Stimulated activated CD8-positive, alpha-beta memory T cell treated with anti-CD3 and anti-CD28 coated beads, Interleukin-12 subunit alpha, Interleukin-12 subunit beta, amount 100 ng/mL, for 24 hours (primary cell): ENCODE data around the gene PITPNM3.
"Not testable (repeated sequence)": the region's sequence is repeated elsewhere in the genome, so short reads cannot be mapped to it uniquely, and the experiment has no call there.

ENCODE experiments used
- DNase-seq: peaks from one replicate; pipeline ENCODE4 v3.0.0-alpha.2; 2020; ENCODE audit errors: extremely low read depth

PITPNM3 gene

DNA sequence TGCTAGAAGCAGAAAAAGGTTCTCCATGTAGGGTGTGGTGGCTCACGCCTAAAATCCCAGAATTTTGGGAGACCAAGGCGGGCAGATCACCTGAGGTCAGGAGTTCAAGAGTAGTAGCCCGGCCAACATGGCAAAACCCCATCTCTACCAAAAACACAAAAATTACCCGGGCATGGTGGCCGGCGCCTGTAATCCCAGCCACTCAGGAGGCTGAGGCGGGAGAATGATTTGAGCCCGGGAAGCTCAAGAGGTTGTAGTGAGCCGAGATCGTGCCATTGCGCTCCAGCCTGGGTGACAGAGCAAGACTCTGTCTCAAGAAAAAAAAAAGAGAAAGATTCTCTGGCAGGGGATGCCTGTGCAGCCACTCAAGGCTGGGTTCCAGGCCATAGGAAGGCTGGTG is 54.2 kb downstream of the PITPNM3 start:
- no peak for DNase-seq

DNA sequence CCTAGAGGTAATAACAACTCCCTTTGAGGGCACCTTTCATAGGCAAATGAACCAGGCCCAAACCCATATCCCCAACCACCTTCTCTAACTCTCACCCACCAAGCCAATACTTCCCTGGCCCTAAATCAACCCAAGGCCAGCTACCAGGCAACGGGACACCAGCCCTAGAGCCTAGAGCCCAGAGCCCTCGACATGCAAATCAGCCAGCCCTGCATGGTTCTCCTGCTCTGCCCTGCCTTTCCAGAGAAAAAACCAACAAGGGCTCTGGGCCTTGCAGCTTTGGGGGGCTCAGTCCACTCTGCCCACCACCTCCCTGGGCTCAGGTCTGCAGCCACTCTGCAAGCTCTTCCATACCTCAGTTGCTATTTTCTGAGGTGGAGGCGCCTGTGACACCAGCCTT is 55.0 kb downstream of the PITPNM3 start:
- no peak for DNase-seq

DNA sequence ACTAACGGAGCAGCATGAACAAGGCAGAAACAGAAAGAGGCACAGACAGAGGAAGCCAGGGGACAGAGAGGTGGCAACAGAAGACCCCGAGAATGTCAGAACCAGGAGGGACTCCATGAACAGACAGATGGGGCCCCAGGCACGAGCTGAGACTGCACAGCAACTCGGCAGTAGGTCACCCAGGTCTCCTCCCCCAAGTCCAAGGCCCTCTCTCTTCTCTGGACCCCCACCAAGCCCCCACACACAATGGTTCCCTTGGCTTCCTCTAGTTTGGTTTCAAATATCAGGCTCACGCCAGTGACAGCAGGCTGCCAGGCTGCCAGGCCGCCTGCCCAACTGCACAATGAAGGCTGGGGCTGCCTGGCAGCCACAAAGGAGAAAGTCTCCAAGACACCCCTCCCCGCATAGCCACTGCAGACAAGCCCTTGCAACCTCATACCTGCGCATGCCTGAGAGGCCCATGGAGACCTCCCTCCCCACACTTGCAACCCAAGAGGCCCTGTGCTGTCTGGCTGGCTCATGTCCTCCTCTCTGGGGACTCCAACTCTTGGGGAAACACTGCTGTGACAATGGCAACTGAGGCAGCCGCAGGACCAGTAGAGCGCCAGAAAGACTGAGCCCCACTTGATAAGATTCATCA is 57.3 kb downstream of the PITPNM3 start:
- no peak for DNase-seq

DNA sequence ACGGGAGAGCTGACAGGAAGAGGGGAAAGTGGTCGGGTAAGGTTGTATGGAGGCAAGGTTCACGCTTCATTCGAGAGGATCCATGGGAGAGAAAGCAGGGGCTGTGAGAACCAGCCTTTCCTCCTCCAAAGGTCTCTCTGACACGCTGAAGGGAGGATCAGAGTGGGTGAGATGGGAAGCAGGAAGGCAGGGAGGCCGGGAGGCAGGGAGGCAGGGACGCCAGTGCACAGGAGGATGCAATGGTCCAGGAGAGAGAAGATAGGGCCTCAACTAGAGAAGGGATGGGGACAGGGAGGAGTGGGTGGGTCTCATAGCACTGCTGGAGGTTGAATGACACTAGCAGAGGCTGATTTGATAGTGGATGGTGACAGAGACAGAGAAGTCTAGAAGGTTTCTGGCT is 58.0 kb downstream of the PITPNM3 start:
- DNase-seq: no peak

DNA sequence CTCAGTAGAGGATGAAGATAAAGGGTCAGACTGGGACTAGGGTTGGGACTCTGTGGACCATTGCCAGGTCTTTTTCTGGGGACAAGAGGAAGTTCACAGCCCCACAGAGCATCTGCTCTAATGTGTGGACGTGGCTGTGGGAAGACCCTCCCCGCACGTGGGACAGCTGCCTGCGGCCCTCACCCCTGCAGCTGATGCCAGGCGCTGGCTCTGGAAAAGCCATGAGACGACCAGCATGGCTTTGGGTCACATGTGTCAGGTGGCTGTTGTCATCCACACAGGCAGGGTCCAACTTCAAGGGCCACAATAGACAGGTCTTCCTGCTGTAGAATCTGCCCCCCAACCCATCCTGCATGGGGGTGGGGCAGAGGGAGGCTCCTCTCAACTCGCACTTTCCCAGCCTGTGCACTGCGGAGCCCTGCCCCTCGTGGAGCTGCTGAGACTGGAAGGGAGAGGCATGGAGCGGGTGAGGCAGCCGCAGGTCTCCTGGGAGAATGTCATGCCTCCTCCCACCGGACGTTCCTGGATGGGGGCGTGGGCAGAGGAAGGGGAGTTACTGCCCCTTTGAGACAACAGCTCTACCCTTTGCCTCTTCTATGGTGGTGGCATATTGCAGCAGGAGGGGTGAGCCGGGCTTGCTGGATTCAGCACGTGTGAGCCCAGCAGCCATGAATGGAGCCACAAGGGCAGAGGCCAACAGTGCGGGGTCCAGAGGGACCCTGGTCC is 58.7 kb downstream of the PITPNM3 start:
- DNase-seq: no peak

DNA sequence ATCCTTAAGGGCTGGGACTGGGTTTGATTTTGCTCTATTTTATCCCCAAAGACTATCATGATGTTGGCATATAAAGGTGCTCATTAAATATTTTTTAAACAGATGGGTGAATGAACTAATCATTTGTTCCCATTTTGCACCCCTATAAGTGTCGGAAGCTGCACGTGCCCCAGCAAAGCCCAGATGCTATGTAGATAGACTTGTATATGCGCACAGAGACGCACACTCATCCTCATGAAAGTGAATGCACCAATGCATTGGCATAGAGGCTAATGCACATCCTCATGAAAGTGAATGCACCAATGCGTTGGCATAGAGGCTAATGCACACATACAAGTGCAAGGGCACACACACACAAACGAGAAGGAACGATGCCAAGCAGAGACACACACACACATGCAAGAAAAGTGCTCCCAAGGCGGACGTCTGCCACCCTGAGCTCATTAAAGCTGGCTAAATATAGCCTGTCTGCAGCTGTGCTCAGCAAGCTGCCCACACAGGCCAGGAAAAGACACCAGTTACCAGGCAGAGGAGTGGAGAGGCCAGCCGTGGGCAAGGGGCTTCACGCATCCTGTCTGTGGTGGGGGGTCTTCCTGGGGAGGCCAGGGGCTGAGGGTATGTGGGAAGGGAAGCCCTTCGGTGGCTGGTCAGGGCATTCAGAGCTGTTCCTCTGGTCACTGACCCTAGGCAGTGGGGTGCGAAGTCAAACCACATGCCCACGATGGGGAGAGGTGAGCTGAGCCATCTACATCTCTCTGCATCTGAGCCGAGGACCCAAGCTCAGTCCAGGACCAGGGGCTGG is 59.5 kb downstream of the PITPNM3 start:
- no peak for DNase-seq

DNA sequence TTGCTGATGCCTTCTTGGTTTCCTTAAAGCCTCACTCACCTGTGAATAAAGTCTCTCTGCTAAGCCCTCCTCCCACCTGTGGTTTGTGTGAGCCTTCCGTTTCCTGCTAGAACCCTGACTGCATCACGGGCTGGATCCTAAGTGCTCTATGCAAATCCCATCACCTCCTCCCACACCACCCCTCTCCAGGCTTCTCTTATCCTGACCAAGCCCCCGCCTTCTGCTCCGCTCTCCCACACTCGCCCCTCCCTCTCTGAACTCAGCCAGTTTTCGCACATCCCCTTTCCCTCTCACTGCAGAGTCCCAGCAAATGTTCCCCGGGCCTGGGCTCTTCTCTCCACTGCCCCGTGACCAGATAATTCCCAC is 60.3 kb downstream of the PITPNM3 start:
- no peak for DNase-seq

DNA sequence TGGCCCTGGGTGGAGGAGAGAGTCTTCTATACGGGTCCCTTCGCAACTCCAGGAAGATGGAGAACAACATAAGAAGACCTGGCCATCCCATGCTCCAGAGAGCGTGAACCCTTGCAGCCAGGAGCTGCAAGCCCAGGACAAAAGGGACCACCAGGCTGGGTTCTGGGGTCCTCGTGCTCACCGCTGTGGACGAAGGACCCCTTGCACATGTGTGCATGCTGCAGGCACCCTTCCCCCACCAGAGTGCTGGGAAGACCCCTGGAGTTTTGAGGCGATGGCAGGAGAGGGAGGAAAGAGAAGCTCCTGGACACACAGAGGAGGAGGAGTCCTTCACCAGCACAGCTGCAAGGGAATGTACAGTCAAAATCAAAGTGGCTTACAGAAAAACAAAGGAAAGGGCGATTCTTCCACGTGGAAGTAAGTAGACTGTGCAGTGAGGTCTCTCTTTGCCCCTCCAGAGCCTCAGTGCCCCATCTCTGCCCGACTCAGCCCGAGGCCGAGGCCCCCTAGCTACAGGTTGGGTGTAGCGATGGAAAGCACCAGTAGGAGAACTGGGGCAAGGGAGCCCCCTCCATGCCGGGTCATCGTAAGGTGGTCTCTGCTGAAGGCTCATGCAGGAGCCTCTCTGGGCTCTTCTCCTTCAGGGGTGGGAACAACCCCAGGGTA is 60.8 kb downstream of the PITPNM3 start:
- DNase-seq: no peak

DNA sequence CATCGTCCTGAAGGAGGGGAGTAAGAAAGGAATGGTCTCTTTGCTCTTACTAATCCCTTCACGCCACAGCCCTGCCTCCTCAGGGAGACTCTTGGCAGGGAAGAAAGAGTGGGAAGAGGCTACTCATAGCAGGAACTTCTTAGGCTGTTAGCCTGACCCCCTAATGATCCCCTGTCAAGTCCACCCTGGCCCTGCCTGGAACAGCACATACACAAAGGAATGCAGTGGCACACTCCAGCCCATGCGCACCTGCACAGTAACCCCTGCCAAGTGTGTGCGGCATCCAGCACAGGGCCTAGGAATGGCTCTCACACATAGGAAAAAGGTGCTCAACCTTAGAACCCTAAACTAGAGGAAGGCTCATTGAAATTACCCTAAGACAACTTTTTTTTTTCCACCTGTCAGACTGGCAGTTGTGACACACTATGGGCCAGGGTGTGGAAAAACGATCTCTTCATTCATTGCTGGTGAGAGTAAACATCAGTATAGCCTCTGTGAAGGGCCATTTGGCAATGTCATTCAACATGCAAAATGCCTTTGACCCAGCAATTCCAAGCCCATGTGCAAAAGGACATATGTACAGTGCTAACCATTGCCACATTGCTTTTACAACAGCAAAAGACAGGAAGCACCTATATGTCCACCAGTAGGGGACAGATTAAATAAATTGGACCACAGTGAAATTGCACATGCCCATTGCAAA is 62.0 kb downstream of the PITPNM3 start:
- no peak for DNase-seq

DNA sequence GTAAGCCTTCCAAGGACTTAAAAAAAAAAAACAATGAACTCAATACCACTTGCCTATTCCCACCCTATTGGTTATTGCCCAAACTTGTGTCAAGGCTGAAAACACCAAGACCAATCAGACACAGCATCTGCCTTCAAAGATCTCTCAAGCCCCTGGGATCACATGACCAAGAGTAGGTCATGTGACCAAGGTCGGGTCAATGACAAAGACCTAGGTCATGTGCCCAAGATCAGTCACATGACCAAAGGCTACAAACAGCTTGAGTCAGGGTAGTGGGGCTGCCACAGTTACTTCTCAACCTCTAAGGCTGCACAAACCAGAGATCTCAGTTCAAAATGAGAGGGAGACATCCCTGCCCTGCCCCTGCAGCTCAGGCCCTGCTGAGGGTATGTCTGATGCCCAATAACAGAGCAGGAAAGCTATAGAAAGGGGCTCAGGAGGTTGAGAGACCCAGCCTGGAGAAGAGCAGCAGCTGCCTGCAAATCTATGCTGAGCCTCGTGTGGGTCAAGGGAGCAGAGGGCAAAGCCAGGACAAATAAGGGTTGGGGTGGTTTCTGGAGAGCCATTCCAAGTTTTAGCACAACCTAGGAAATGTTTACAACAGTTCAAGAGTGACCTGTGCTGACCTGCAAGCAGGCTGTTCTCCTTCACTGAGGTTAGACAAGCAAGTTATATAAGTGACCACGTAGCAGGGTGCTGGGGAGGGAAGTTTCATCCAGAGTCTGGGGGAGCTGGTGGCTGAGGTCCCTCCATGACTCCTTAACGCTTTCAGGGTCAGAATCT is 63.3 kb downstream of the PITPNM3 start:
- no peak for DNase-seq

DNA sequence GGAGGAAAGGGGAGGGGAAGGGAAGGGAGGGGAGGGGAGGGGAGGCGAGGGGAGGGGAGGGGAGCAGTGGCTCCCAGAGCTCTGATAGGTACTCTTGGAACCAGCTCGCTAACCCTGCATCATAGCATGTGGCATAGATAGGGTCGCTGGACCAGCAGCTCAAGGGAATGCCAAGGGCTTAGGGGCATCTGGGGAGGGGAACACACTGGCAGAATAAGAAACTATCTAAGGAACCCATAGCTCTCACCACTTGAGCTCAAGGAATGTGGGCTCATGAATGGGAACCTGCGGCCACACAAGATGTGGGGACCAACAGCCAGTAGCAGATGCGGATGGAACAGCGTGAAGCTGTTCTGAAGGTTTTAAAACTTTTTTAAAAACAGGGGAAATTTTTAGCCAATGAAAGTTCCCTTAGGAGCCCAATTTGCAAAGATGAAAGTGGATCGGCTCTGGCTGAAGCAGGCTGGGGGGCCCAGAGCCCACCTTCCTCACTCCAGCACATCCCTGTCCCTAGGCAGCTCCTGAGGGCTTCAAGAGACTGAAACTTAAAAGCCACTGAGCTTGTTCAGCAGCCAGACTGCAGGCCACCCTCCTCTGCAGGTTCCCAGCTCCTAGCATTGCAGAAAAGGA is 65.2 kb downstream of the PITPNM3 start:
- DNase-seq: no peak

DNA sequence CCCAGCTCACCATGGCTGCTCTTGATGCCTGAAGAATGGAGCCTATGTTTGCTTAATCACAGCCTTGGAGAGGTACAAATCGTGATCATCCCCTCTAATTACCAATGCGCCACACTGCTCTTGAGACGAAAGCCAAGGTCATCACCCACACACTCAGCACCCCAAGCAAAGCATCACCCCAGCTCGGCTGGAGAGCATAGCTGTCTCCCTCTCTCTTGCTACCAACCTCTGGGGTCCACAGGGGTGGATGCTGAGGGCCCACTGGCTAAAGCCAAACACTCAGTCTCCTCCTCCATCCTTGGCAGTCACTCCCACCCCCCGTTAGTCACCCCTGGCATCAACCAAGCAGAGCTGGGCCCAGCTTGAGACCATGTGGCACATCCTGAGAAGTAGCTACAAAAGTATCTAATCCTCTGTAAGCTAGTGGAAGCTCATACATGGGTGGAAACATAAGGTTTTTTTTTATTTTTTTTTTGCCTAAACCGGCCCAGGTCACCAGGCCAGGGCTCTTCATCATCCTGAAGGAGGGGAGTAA is 67.3 kb downstream of the PITPNM3 start:
- DNase-seq: no peak

DNA sequence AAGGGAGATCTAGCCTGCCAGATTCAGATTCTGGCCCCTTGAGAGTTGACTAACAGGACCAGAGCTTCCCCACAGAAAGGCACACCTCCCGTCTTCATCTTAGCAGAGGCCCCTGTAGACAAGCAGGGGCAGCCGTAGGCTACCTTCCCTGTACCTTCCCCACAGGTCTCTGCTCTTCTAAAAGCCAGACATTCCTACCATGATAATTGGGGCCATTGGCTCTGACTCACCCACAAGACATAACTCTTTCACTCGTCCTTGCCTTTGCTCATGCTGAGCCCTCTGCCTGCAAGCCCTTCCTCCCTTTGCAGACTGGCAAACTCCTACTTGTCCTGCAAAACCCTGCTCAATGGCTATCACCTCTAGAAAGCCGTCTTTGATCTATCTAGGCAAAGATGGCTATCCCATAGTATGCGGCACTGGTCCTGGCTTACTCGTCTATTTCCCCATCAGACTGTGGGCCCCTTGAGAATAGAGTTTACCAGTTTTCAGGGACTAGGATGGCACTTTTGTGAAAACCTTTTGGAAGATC is 68.3 kb downstream of the PITPNM3 start:
- DNase-seq: no peak

DNA sequence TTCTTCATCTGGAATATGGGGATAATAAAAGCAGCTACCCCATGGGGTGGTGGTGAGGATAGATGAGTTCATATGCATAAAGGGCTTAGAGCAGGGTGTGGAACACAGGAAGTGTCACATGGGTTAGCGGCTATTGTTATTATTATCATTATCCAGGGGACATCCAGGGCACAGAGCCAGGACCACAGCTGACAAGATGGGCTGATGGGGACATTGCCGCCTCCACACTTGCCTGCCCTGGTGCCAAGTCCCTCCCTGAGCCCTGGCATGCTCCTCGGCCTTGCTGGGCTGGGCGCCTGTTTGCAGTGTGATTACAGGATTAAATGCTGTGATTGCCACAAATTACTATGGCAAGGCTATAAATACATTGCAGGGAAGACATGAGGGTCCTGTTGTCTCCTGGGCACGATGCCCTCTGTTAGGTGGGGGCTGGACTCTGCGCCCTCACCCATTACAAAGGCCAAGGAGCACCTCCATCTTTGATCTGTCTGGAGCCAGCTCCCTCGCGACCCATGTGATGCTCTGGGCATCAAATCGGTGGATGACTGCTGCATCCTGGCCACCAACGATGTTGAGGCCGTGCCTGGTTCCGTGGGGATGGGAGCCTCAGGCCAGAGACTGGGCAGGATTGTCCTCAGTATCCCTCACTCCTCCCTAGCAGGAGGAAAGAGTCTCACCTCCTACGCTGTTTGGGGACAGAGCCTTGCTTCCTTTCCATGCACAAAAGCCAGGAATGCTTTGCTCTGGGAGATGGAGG is 68.9 kb downstream of the PITPNM3 start:
- no peak for DNase-seq

DNA sequence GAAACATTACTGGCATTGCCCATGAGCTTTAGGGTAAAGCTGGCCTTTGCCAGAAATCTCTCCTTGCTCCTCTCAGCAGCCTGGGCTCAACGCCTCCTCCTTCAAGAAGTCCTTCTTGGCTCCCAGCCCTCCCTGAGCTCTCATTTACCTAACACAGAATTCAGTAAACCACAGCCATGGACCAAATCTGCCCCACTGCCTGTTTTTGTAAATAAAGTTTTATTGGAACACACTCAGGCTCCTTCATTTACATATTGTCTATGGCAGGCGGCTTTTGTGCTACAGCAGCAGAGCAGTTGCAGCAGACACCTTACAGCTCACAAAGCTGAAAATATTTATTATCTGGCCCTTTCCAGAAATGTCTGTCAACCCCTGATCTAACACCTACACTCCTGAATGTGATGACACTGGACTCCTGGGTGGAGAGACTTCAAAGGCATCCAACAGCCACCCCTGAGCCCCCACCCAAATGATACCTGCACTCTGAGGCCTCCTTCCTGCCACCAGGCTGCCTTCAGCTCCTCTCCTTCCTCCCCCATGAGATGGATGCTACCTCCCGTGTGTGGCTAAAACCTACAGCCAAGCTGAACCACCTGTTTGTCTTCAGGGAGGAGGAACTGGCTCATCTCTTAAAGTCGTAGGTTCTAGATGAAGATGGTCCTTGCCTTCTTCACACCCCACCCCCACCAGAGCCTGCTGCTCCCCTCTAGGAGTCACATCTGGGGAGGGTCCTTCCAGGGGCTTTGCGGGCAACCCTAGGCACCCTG is 70.5 kb downstream of the PITPNM3 start:
- no peak for DNase-seq

DNA sequence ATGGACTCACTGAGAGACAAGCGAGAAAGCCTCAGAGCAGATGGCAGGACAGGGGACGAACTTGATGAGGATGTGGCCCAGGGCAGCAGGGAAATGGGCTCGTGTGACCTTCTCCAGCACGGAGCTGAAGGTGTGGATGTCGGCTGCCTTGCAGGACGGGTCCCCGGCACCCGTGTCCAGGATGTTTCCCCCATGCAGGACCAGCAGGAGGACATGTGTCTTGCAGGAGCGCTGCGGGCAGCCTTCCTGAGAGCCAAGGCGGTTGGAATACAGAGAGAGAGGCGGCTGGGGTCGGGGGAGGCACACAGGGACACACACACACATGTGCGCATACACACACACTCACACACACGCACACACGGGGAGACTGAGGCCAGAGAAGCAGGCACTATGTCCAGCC is 72.8 kb downstream of the PITPNM3 start:
- DNase-seq: no peak

DNA sequence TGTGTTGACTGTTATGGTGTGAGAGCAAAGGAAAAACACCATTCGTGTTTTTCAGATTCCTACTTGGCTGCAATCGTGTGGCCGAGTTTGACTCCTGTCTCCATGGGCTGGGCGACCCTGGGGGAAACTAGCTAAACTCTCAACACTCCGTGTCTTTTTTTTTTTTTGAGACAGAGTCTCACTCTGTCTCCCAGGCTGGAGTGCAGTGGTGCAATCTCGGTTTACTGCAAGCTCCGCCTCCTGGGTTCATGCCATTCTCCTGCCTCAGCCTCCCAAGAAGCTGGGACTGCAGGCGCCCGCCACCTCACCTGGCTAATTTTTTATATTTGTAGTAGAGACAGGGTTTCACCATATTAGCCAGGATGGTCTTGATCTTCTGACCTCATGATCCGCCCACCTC is 73.6 kb downstream of the PITPNM3 start:
- not testable (repeated sequence) for DNase-seq

DNA sequence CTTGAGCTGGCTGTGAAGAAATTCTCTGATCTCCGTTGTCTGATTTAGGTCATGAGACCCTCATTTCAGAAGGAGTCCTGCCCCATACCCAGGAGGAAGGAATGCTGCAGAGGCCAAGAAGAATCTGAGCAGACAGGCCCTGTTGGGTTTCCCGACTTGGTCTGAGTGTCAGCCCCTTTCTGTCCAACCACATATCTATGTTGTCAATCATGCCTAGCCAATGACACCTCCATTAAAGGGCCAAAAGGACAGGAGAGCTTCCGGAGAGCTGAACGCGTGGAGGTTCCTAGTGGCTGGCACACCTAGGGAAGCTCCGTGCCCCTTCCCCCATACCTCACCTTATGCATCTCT is 74.3 kb downstream of the PITPNM3 start:
- DNase-seq: no peak

DNA sequence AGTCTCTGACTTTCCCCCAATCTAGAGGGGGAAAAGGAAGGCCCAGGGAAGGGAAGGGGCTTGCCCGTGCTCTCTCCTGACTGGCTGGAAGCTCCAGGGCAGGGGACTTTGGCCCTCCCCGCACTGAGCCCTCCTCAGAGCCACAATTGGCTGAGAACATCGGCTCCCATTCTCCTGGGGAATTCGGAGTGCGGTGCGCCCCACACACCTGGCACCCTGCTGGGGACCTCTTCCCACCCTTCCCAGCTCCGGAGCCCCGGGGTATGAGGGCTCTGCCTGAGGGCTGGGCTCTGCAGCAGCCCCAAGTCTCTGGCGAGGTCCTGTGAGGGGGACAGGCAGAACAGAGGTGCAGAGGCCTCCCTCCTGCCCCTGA is 76.1 kb downstream of the PITPNM3 start:
- no peak for DNase-seq
